SK-N-SH treated with all-trans-retinoic acid at 6 μM for 48 hours (cell line): ENCODE results near the gene TMOD2.

Experiments used
- ATAC-seq: fragments of 200-7000 bp; cut with Tn5 transposase; 3 replicates; pipeline ENCODE4 v1.9.1; 2020; ENCODE audit warnings: mild to moderate bottlenecking, moderate library complexity
- ARNTL ChIP-seq: fragments of 450-650 bp; formaldehyde crosslinking; IDR thresholded peaks from 2 replicates; pipeline ENCODE4 v1.5.0; 2020; ENCODE audit warnings: low read depth, mild to moderate bottlenecking, moderate library complexity, borderline replicate concordance
- BACH2 ChIP-seq: fragments of 250-450 bp; sonication (Bioruptor Pico); IDR thresholded peaks from 2 replicates; pipeline ENCODE4 v1.9.0; 2021; ENCODE audit warnings: mild to moderate bottlenecking, borderline replicate concordance
- CSDC2 ChIP-seq: fragments of 250-450 bp; sonication (Bioruptor Pico); IDR thresholded peaks from 2 replicates; pipeline ENCODE4 v1.5.0; 2020; ENCODE audit warnings: mild to moderate bottlenecking, moderate library complexity
- ESRRG ChIP-seq: fragments of 250-450 bp; sonication (Bioruptor Pico); IDR thresholded peaks from 2 replicates; pipeline ENCODE4 v1.6.1; 2021; ENCODE audit warnings: mild to moderate bottlenecking
- GLIS3 ChIP-seq: fragments of 250-450 bp; sonication (Bioruptor Pico); IDR thresholded peaks from 2 replicates; pipeline ENCODE4 v1.5.0; 2020; ENCODE audit warnings: mild to moderate bottlenecking, moderate library complexity
- ISL1 ChIP-seq: fragments of 250-450 bp; sonication (Bioruptor Pico); IDR thresholded peaks from 2 replicates; pipeline ENCODE4 v2.1.2; 2022; ENCODE audit warnings: mild to moderate bottlenecking, moderate library complexity
- PPARA ChIP-seq: fragments of 250-450 bp; sonication (Bioruptor Pico); IDR thresholded peaks from 2 replicates; pipeline ENCODE4 v1.5.0; 2020; ENCODE audit warnings: mild to moderate bottlenecking, borderline replicate concordance
- RARB ChIP-seq: fragments of 250-450 bp; sonication (Bioruptor Pico); IDR thresholded peaks from 2 replicates; pipeline ENCODE4 v1.8.0; 2021; ENCODE audit warnings: mild to moderate bottlenecking, moderate library complexity
- SNAI2 ChIP-seq: fragments of 250-450 bp; sonication (Bioruptor Pico); IDR thresholded peaks from 2 replicates; pipeline ENCODE4 v1.5.0; 2020; ENCODE audit warnings: mild to moderate bottlenecking, moderate library complexity
- TCF4 ChIP-seq: fragments of 250-450 bp; sonication (Bioruptor Pico); IDR thresholded peaks from 2 replicates; pipeline ENCODE4 v1.8.0; 2021; ENCODE audit warnings: mild to moderate bottlenecking, moderate library complexity, borderline replicate concordance
- ZC3H10 ChIP-seq: fragments of 250-450 bp; sonication (Bioruptor Pico); IDR thresholded peaks from 2 replicates; pipeline ENCODE4 v1.5.1; 2021; ENCODE audit warnings: mild to moderate bottlenecking, moderate library complexity
- ZFP3 ChIP-seq: fragments of 250-450 bp; sonication (Bioruptor Pico); IDR thresholded peaks from 2 replicates; pipeline ENCODE4 v1.5.0; 2020; ENCODE audit warnings: mild to moderate bottlenecking, moderate library complexity
- ZFP30 ChIP-seq: fragments of 450-650 bp; formaldehyde crosslinking; IDR thresholded peaks from 2 replicates; pipeline ENCODE4 v1.5.0; 2022; ENCODE audit warnings: mild to moderate bottlenecking, moderate library complexity
- ZNF565 ChIP-seq: fragments of 450-650 bp; formaldehyde crosslinking; conservative IDR thresholded peaks from 2 replicates; pipeline ENCODE4 v1.5.0; 2020; ENCODE audit warnings: low read depth, mild to moderate bottlenecking, moderate library complexity
- ZNF70 ChIP-seq: fragments of 450-650 bp; formaldehyde crosslinking; IDR thresholded peaks from 2 replicates; pipeline ENCODE4 v1.5.0; 2020; ENCODE audit warnings: mild to moderate bottlenecking, moderate library complexity
- ZNF8 ChIP-seq: fragments of 450-650 bp; formaldehyde crosslinking; IDR thresholded peaks from 2 replicates; pipeline ENCODE4 v1.5.0; 2020; ENCODE audit warnings: mild to moderate bottlenecking, moderate library complexity
- TF ChIP-seq, protein P1 (sequence below): fragments of 250-450 bp; sonication (Bioruptor Pico); IDR thresholded peaks from 2 replicates; pipeline ENCODE4 v1.5.1; 2020; ENCODE audit warnings: low read depth, mild to moderate bottlenecking, moderate library complexity
- TF ChIP-seq, protein P2 (sequence below): fragments of 250-450 bp; sonication (Bioruptor Pico); IDR thresholded peaks from 2 replicates; pipeline ENCODE4 v1.8.0; 2021; ENCODE audit warnings: low read depth, mild to moderate bottlenecking, moderate library complexity, borderline replicate concordance
- TF ChIP-seq, protein P3 (sequence below): fragments of 250-450 bp; sonication (Bioruptor Pico); IDR thresholded peaks from 2 replicates; pipeline ENCODE4 v1.8.0; 2020; ENCODE audit warnings: mild to moderate bottlenecking, moderate library complexity, borderline replicate concordance
- TF ChIP-seq, protein P4 (sequence below): fragments of 250-450 bp; sonication (Bioruptor Pico); IDR thresholded peaks from 2 replicates; pipeline ENCODE4 v1.5.0; 2020; ENCODE audit warnings: mild to moderate bottlenecking, moderate library complexity

Gene TMOD2

DNA sequence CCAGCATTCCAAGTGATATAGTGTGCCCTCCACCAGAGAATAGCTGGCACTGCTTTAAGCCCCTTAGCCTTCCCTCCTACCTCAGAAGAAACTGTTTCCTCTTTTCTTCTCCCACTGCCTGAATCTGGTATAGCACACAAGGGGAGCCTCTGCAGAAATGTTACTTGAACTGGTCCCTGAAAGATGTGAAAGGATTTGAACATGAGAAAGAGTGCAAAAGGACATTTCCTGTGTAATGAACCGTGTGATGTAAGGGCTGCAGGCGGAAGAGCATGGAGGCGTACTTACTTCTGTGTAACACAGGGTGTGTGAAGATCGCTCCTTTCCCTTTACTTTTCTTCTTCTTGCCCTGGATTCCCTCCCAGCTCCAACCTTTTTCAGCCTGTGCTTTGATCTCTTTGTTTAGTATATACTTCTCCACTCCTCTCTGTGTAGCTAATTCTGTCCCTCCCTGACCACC lies 86.4 kb downstream of the TMOD2 start:
- peak; percentile 56 for ATAC-seq

DNA sequence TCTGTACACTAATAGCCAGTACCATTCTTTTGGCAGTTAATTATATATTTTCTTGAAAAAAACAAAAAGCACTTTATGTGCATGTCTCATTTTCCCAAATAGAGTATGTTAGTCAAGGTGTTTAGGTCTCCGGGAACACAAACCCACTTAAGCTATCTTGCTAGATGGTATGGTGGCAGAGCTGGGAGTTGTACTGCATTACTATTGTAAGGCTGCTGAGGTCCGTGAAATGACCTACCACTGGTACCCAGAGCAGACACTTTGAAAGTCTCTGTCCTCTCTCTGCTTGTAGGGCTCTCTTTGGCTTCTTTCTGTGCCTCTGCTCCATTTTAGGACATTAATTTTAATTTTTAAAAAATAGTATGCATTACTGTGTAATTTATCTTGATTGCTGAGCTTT lies 86.9 kb downstream of the TMOD2 start:
- no peak for ATAC-seq
- TF ChIP-seq ISL1 (CRISPR knock-in tag) (no peak), ARNTL (no peak), ZC3H10 (CRISPR knock-in tag) (no peak)
- TF ChIP-seq, protein P1, sequence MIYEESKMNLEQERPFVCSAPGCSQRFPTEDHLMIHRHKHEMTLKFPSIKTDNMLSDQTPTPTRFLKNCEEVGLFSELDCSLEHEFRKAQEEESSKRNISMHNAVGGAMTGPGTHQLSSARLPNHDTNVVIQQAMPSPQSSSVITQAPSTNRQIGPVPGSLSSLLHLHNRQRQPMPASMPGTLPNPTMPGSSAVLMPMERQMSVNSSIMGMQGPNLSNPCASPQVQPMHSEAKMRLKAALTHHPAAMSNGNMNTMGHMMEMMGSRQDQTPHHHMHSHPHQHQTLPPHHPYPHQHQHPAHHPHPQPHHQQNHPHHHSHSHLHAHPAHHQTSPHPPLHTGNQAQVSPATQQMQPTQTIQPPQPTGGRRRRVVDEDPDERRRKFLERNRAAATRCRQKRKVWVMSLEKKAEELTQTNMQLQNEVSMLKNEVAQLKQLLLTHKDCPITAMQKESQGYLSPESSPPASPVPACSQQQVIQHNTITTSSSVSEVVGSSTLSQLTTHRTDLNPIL (CRISPR knock-in tag): no peak

More for the DNA sequence above, 86.4 kb downstream of the TMOD2 start:
- no peak for TF ChIP-seq PPARA
- TF ChIP-seq ZFP30 (CRISPR knock-in tag): no peak
- no peak for TF ChIP-seq ISL1 (CRISPR knock-in tag)
- no peak for TF ChIP-seq ESRRG (CRISPR knock-in tag)
- TF ChIP-seq, protein P1 (CRISPR knock-in tag): no peak
- no peak for TF ChIP-seq GLIS3 (CRISPR knock-in tag)
- TF ChIP-seq ZNF8 (CRISPR knock-in tag): no peak
- TF ChIP-seq ZFP3 (CRISPR knock-in tag): no peak
- TF ChIP-seq, protein P2, sequence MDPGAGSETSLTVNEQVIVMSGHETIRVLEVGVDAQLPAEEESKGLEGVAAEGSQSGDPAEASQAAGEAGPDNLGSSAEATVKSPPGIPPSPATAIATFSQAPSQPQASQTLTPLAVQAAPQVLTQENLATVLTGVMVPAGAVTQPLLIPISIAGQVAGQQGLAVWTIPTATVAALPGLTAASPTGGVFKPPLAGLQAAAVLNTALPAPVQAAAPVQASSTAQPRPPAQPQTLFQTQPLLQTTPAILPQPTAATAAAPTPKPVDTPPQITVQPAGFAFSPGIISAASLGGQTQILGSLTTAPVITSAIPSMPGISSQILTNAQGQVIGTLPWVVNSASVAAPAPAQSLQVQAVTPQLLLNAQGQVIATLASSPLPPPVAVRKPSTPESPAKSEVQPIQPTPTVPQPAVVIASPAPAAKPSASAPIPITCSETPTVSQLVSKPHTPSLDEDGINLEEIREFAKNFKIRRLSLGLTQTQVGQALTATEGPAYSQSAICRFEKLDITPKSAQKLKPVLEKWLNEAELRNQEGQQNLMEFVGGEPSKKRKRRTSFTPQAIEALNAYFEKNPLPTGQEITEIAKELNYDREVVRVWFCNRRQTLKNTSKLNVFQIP (CRISPR knock-in tag): no peak
- no peak for TF ChIP-seq BACH2 (CRISPR knock-in tag)
- TF ChIP-seq, protein P3, sequence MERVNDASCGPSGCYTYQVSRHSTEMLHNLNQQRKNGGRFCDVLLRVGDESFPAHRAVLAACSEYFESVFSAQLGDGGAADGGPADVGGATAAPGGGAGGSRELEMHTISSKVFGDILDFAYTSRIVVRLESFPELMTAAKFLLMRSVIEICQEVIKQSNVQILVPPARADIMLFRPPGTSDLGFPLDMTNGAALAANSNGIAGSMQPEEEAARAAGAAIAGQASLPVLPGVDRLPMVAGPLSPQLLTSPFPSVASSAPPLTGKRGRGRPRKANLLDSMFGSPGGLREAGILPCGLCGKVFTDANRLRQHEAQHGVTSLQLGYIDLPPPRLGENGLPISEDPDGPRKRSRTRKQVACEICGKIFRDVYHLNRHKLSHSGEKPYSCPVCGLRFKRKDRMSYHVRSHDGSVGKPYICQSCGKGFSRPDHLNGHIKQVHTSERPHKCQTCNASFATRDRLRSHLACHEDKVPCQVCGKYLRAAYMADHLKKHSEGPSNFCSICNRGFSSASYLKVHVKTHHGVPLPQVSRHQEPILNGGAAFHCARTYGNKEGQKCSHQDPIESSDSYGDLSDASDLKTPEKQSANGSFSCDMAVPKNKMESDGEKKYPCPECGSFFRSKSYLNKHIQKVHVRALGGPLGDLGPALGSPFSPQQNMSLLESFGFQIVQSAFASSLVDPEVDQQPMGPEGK: no peak
- TF ChIP-seq RARB (CRISPR knock-in tag): no peak
- no peak for TF ChIP-seq TCF4 (CRISPR knock-in tag)
- TF ChIP-seq, protein P4, sequence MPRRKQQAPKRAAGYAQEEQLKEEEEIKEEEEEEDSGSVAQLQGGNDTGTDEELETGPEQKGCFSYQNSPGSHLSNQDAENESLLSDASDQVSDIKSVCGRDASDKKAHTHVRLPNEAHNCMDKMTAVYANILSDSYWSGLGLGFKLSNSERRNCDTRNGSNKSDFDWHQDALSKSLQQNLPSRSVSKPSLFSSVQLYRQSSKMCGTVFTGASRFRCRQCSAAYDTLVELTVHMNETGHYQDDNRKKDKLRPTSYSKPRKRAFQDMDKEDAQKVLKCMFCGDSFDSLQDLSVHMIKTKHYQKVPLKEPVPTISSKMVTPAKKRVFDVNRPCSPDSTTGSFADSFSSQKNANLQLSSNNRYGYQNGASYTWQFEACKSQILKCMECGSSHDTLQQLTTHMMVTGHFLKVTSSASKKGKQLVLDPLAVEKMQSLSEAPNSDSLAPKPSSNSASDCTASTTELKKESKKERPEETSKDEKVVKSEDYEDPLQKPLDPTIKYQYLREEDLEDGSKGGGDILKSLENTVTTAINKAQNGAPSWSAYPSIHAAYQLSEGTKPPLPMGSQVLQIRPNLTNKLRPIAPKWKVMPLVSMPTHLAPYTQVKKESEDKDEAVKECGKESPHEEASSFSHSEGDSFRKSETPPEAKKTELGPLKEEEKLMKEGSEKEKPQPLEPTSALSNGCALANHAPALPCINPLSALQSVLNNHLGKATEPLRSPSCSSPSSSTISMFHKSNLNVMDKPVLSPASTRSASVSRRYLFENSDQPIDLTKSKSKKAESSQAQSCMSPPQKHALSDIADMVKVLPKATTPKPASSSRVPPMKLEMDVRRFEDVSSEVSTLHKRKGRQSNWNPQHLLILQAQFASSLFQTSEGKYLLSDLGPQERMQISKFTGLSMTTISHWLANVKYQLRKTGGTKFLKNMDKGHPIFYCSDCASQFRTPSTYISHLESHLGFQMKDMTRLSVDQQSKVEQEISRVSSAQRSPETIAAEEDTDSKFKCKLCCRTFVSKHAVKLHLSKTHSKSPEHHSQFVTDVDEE: no peak
- TF ChIP-seq, all 23 proteins: peak for 0

DNA sequence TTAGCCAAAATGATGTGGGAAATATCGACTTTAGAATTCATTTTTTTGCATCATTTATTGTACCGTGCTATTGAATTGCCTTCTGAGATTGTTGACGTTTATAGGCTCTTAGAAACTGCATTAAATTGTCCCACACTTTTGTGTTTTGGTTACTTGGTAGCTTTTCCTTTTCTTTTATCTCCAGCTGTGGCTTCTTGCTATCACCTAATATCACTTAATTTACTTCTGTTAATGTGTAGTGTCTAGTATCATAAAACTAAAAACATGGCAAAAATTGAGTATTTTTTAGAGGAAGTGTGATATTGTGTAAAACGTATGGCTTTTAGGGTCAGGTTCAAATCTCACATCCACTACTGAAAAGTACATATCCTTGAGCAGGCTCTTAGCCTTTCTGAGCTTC lies 89.3 kb downstream of the TMOD2 start:
- ATAC-seq: no peak
- no peak for TF ChIP-seq ARNTL
- no peak for TF ChIP-seq SNAI2 (CRISPR knock-in tag)

DNA sequence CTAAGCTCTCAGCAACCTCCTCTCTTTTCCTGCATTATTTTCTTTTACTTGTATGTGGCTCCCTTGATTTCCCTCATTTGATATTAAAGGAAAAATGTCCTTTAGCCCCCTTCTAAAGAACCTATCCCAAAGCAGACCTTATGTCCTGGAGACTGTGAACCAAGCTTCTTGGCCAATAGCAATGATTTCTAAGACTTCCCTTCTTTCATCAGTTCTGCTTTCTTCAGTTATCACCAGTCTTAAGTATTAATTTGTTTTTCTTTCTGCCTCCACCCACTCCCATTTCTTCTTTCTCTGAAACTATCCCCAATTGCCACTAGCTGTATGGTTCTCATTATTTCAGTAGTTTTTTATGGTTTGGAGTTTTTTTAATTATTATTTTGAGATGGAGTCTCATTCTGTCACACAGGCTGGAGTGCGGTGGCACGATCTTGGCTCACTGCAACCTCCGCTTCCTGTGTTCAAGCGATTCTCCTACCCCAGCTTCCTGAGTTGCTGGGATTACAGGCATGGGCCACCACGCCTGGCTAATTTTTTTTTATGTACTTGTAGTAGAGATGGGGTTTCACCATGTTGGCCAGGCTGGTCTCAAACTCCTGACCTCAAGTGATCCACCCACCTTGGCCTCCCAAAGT lies 90.1 kb downstream of the TMOD2 start:
- no peak for TF ChIP-seq CSDC2 (CRISPR knock-in tag)
- TF ChIP-seq BACH2 (CRISPR knock-in tag): no peak
- no peak for TF ChIP-seq ZNF70
- TF ChIP-seq, protein P3: no peak
- TF ChIP-seq TCF4 (CRISPR knock-in tag): no peak
- TF ChIP-seq ESRRG (CRISPR knock-in tag): no peak
- no peak for TF ChIP-seq ZNF565 (CRISPR knock-in tag)
- no peak for TF ChIP-seq RARB (CRISPR knock-in tag)
- no peak for TF ChIP-seq ARNTL
- TF ChIP-seq ISL1 (CRISPR knock-in tag): no peak
- TF ChIP-seq ZFP3 (CRISPR knock-in tag): no peak
- TF ChIP-seq ZNF8 (CRISPR knock-in tag): no peak
- TF ChIP-seq PPARA: no peak
- ATAC-seq: no peak
